ENCODE data around the gene EFHC1. TPM values are rescaled to one million over a fixed set of nuclear protein-coding genes. Genes with fewer than 3 reads are reported as not detected.

Gene EFHC1
- 16.0 and 19.6 TPM in 2 replicates for total RNA-seq

DNA sequence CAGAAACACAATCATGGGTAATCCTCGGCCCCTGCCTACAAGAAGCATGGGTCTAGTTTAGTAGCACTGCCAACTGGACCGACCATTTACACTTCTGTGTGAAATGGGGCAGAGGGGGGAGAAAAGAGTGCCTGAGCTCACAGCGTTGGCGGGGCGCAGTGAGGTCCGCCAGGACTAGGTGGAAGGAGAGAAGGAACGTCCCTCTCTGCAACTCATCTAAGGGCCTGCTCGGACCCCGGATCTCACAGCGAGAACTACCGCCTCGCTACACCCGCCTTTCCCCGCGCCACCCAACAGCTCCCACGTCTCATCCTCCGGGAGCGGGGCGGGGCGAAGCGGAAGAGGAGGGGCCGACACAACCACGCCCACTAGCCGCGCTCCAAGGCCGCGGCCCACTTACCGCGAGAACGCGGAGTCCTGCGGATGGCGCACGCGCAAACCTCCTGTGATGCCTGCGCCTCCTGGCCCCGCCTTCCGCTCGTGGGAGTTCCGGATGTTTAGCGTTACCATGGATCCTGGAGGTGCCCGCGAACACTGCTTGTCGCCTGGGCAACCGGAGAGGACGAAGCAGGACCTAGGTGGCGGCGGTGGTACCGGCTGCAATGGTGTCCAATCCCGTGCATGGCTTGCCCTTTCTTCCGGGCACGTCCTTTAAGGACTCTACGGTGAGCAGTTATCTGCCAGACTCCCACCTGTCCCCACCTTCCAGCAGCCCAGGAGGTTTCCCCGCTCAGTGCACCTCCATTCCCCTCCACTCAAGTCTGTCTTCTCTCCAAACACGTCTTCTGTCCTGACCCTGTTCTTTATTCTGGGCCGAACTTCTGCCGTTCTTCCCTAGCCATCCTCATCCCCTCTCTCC is at the start of gene EFHC1:
EFHC1 (plus strand) TSS at position 534 of the 859 bp plus-strand sequence; CDS start at position 603, 69 bp downstream.

Other genes with a start within 250 kb of the EFHC1 start
- gene IL17A, start 234.0 kb upstream of the EFHC1 start, total RNA-seq: not detected in 2 replicates
- gene IL17F, start 175.8 kb upstream of the EFHC1 start, total RNA-seq: not detected in 2 replicates
- gene MCM3, start 135.6 kb upstream of the EFHC1 start, total RNA-seq: 13.0 and 13.5 TPM in 2 replicates
- gene PAQR8, start 58.2 kb upstream of the EFHC1 start, total RNA-seq: 3.7 and 4.7 TPM in 2 replicates
- gene TRAM2, start 156.7 kb downstream of the EFHC1 start, total RNA-seq: 149 TPM in 2 replicates